ENCODE results near the gene FOSL1. TPM values are rescaled to one million over a fixed set of nuclear protein-coding genes. Genes with fewer than 3 reads are reported as not detected.

The FOSL1 gene
- total and polyA plus RNA-seq, 2 of the 13 experiments (the other 11 are each of a cell fraction or from before 2014, with no cell fraction given) = 4.0 to 4.1 TPM

- TF ChIP-seq ZNF276 (CRISPR knock-in tag; IDR thresholded peaks at IDR 0.05; ENCODE audit: low read depth) (0 out of 2 replicates have a peak, but pooled peaks have one; percentile 17), ZNF574 (CRISPR knock-in tag; IDR thresholded peaks at IDR 0.05) (0 out of 2 replicates have a peak, but pooled peaks have one; percentile 1), KLF16 (CRISPR knock-in tag; IDR thresholded peaks at IDR 0.05) (0 out of 4 replicates have a peak, but pooled peaks of 1 of the 2 experiments have one; percentile 6), KLF12 (CRISPR knock-in tag; IDR thresholded peaks at IDR 0.05; ENCODE audit: borderline replicate concordance) (0 out of 2 replicates have a peak, but pooled peaks have one; percentile 5), HIC2 (CRISPR knock-in tag; IDR thresholded peaks at IDR 0.05; ENCODE audit: low read depth) (peak; percentile 8; the same call in 1 of the 2 replicates), ZC3H13 (CRISPR knock-in tag; IDR thresholded peaks at IDR 0.05) (peak; percentile 19; the same call in 1 of the 2 replicates), ZSCAN20 (CRISPR knock-in tag; IDR thresholded peaks at IDR 0.05; ENCODE audit: borderline replicate concordance) (peak; percentile 61; the same call in 1 of the 2 replicates), ZNF264 (CRISPR knock-in tag; IDR thresholded peaks at IDR 0.05) (peak; percentile 4; the same call in 1 of the 2 replicates), SP4 (CRISPR knock-in tag; IDR thresholded peaks at IDR 0.05) (0 out of 2 replicates have a peak, but pooled peaks have one; percentile 33), ZIK1 (CRISPR knock-in tag; IDR thresholded peaks at IDR 0.05; ENCODE audit: borderline replicate concordance, low read depth) (0 out of 2 replicates have a peak, but pooled peaks have one; percentile 6), ZNF513 (CRISPR knock-in tag; conservative IDR thresholded peaks at IDR 0.05) (0 out of 2 replicates have a peak, but pooled peaks have one; percentile 32)
Measured at GRCh38 chr11:65892137-65892540, 8.0 kb downstream of the FOSL1 start (continued).
